Measurements from ENCODE around the gene S100B. TPM values are rescaled to one million over a fixed set of nuclear protein-coding genes. Genes with fewer than 3 reads are reported as not detected.
A peak's percentile ranks its signal among the peaks of the same experiment; 100 is the strongest.

The S100B gene
- total and polyA plus RNA-seq, 9 of the 15 experiments (the other 6 are each of a cell fraction or from before 2014, with no cell fraction given) = not detected

DNA sequence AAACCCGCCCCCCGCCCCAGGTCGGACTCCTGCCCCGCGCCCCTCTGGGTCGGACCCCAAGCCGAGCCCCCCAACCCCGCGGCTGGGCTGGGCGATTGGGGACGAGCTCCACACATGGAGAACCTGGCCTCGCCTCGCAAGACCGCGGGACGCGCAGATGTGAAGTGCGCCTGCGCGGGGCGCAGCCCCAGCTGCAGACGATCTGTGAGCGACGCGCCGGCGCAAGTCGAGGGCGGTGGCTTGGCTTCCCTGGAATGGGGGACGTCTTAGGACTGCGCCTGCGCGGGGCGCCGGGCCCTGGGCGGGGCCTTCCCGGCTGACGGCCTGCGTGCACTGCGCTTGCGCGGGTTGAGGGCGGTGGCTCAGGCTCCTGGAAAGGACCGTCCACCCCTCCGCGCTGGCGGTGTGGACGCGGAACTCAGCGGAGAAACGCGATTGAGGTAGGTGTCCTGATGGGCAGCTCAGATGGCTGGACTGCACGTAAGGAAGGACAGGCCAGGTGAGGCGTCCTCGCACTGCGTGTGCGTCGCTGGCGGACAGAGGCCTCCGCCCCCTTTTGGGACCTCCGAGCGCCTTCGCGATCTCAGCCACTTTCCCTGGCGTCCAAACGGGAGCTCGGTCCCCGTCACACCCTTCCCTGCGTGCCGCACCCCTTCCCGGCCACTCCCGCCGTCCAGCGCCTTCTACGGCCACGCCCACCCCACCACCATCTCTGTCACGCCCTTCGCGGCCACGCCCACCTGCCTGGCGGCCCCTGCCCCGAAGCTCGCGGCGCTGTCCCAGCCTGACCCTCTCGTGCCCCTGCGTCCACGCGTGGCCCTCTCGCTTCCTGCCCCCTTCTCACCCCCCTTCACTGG lies 30.7 kb upstream of the S100B start, which contains the start of gene PRMT2 (continued):
- TF ChIP-seq, protein P1, sequence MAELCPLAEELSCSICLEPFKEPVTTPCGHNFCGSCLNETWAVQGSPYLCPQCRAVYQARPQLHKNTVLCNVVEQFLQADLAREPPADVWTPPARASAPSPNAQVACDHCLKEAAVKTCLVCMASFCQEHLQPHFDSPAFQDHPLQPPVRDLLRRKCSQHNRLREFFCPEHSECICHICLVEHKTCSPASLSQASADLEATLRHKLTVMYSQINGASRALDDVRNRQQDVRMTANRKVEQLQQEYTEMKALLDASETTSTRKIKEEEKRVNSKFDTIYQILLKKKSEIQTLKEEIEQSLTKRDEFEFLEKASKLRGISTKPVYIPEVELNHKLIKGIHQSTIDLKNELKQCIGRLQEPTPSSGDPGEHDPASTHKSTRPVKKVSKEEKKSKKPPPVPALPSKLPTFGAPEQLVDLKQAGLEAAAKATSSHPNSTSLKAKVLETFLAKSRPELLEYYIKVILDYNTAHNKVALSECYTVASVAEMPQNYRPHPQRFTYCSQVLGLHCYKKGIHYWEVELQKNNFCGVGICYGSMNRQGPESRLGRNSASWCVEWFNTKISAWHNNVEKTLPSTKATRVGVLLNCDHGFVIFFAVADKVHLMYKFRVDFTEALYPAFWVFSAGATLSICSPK (IDR thresholded peaks at IDR 0.05; ENCODE audit: borderline replicate concordance) = no peak
- TF ChIP-seq, protein P2, sequence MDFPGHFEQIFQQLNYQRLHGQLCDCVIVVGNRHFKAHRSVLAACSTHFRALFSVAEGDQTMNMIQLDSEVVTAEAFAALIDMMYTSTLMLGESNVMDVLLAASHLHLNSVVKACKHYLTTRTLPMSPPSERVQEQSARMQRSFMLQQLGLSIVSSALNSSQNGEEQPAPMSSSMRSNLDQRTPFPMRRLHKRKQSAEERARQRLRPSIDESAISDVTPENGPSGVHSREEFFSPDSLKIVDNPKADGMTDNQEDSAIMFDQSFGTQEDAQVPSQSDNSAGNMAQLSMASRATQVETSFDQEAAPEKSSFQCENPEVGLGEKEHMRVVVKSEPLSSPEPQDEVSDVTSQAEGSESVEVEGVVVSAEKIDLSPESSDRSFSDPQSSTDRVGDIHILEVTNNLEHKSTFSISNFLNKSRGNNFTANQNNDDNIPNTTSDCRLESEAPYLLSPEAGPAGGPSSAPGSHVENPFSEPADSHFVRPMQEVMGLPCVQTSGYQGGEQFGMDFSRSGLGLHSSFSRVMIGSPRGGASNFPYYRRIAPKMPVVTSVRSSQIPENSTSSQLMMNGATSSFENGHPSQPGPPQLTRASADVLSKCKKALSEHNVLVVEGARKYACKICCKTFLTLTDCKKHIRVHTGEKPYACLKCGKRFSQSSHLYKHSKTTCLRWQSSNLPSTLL (IDR thresholded peaks at IDR 0.05) = no peak
- TF ChIP-seq, protein P3, sequence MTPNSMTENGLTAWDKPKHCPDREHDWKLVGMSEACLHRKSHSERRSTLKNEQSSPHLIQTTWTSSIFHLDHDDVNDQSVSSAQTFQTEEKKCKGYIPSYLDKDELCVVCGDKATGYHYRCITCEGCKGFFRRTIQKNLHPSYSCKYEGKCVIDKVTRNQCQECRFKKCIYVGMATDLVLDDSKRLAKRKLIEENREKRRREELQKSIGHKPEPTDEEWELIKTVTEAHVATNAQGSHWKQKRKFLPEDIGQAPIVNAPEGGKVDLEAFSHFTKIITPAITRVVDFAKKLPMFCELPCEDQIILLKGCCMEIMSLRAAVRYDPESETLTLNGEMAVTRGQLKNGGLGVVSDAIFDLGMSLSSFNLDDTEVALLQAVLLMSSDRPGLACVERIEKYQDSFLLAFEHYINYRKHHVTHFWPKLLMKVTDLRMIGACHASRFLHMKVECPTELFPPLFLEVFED (CRISPR knock-in tag; conservative IDR thresholded peaks at IDR 0.05) = peak; percentile 46; the same call in 1 of the 2 replicates
- TF ChIP-seq, protein P4, sequence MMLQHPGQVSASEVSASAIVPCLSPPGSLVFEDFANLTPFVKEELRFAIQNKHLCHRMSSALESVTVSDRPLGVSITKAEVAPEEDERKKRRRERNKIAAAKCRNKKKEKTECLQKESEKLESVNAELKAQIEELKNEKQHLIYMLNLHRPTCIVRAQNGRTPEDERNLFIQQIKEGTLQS (IDR thresholded peaks at IDR 0.05) = no peak
- TF ChIP-seq, protein P4 (CRISPR knock-in tag; conservative IDR thresholded peaks at IDR 0.05) = peak; percentile 29; the same call in 1 of the 2 replicates
- TF ChIP-seq TAL1 (IDR thresholded peaks at IDR 0.05) = no peak
- peak; percentile 39; the same call in 1 of the 2 replicates for TF ChIP-seq HOXB6 (CRISPR knock-in tag; IDR thresholded peaks at IDR 0.05; ENCODE audit: borderline replicate concordance)
- TF ChIP-seq CEBPG (CRISPR knock-in tag; IDR thresholded peaks at IDR 0.05) = no peak
- no peak for TF ChIP-seq CEBPG (tag; conservative IDR thresholded peaks at IDR 0.05 in 1 of 2, IDR thresholded peaks at IDR 0.05 in 1 of 2)
- no peak for TF ChIP-seq NCOA2 (IDR thresholded peaks at IDR 0.05; ENCODE audit: partially characterized antibody in 2 of 2)
- peak; percentile 86 for TF ChIP-seq NR2C2 (CRISPR knock-in tag; IDR thresholded peaks at IDR 0.05)
- no peak; the same call in 1 of the 2 replicates for TF ChIP-seq NR2C2 (tag; IDR thresholded peaks at IDR 0.05)
- peak; percentile 82; the same call in 1 of the 2 replicates for TF ChIP-seq GABPB2 (CRISPR knock-in tag; conservative IDR thresholded peaks at IDR 0.05)
- no peak for TF ChIP-seq PTTG1 (tag; IDR thresholded peaks at IDR 0.05; ENCODE audit: low read depth)
- TF ChIP-seq, protein P5, sequence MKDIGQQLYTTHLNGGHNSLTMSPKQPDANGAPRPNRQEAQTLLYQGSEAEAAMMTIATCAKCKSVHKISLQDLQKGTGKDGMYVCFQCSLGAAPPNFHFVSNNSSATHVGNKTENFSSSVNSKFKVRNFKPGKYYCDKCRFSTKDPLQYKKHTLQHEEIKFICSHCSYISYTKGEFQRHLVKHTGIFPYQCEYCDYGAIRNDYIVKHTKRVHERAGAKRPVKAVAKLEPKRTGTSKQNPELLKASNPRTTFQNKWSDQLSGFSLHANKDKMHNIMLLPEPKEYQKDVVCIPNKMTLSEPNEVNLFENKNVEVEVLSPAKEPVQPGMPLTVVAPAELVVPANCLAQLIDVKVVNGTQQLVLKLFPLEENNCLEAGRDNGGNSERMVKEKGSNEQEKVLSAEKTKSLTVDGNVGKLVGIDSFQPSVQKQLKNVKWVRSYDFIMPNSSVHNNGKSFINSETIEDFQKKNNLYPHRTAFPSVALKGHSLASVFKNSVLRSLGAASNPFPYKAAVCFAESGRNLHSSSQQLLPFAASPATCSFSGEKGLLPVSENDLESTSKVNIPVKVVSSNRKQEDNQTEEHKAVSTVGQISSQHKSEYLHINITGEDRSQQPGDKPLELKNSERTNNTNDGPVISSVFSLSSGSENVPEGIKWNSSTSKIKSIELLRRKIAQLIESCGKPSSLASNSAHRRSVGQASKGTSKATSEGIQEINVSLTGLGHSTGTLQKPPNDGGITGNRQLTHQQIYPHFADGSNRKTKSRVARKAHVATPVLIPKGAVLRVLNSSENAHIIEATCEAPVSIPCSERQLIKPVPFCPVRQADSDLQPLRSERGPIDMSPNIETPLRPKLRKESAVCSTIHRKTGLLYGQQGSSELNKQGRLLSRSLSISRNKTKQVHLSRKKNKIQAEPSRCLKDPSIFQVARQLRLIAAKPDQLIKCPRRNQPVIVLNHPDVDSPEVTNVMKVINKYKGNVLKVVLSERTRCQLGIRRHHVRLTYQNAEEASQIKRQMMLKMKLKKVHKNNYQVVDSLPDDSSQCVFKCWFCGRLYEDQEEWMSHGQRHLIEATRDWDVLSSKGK (CRISPR knock-in tag; IDR thresholded peaks at IDR 0.05) = no peak
- no peak for TF ChIP-seq RBM34 (IDR thresholded peaks at IDR 0.05; ENCODE audit: borderline replicate concordance, insufficient read depth, low read length)
- no peak for TF ChIP-seq ZKSCAN3 (CRISPR knock-in tag; IDR thresholded peaks at IDR 0.05)

Data from K562 (cell line).